HFFc6 (cell line): ENCODE results near the gene RBFA. TPM values are rescaled to one million over a fixed set of nuclear protein-coding genes. Genes with fewer than 3 reads are reported as not detected.

Experiments
- DNase-seq: peaks from one replicate; pipeline ENCODE4 v3.0.0-alpha.2; 2018
- H3K27ac Mint-ChIP-seq: 2 replicates; pipeline ENCODE4 v1.8.0; 2020; ENCODE audit warnings: mild to moderate bottlenecking, mixed read lengths
- H3K27me3 Mint-ChIP-seq: 2 replicates; pipeline ENCODE4 v1.8.0; 2021; ENCODE audit warnings: mild to moderate bottlenecking, moderate library complexity, mixed read lengths; ENCODE audit not compliant: insufficient read depth
- H3K36me3 Mint-ChIP-seq: 2 replicates; pipeline ENCODE4 v1.8.0; 2021; ENCODE audit warnings: low read depth, mixed read lengths
- H3K4me1 Mint-ChIP-seq: 2 replicates; pipeline ENCODE4 v1.8.0; 2020; ENCODE audit warnings: low read depth, mixed read lengths
- H3K4me3 Mint-ChIP-seq: 2 replicates; pipeline ENCODE4 v1.8.0; 2020; ENCODE audit warnings: mild to moderate bottlenecking, moderate library complexity, mixed read lengths
- H3K9me3 Mint-ChIP-seq: 2 replicates; pipeline ENCODE4 v1.8.0; 2020; ENCODE audit warnings: mild to moderate bottlenecking, mixed read lengths
- CTCF ChIP-seq: fragments of 200-600 bp; sonication (generic); IDR thresholded peaks from 2 replicates; pipeline ENCODE4 v1.5.0; 2021; ENCODE audit warnings: antibody characterized with exemption, mild to moderate bottlenecking
- total RNA-seq, 6 experiments: library from RNA; stranded (reverse); fragmentation: NEBNext Ultra II Directional; extraction: Animal tissue kit (Norgen Biotek cat#: 25700); gene quantifications; 2 replicates in 1 of 6; 3 replicates in 5 of 6; pipeline ENCODE4 v1.2.3, GENCODE V29; 2021

RBFA gene
- total RNA-seq, 6 experiments from 2014 or later, result 24.8 to 28.4 (median 27.2) TPM

- TF ChIP-seq CTCF, result no peak
- no peaks in the 10 kb centered on the region for H3K4me1 Mint-ChIP-seq
- H3K27me3 Mint-ChIP-seq, result peaks cover 6% of the 10 kb centered on the region; the same call in 1 of the 2 replicates
- no peaks in the 10 kb centered on the region for H3K9me3 Mint-ChIP-seq
- H3K4me3 Mint-ChIP-seq, result no peak overlapping the region
- no peak for DNase-seq
- no peak overlapping the region for H3K27ac Mint-ChIP-seq
- H3K36me3 Mint-ChIP-seq, result no peaks in the 10 kb centered on the region
Measured at GRCh38 chr18:80074697-80075096, 40.5 kb downstream of the RBFA start.

DNA sequence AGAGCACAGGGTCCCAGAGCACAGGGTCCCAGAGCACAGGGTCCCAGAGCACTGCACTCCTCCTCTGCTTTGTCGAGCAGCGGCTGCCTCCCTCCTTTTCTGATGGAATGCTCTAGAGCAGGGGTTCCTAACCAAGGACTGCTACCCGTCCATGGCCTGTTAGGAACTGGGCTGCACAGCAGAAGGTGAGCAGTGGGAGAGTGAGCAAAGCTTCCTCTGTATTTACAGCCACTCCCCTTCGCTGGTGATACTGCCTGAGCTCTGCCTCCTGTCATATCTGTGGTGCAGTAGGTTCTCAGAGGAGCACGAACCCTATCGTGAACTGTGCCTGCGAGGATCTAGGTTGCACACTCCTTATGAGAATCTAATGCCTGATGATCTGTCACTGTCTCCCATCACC is 41.7 kb downstream of the RBFA start:
- Mint-ChIP-seq H3K4me1 (no peaks in the 10 kb centered on the region), H3K4me3 (no peak overlapping the region), H3K9me3 (no peaks in the 10 kb centered on the region), H3K27ac (no peak overlapping the region), H3K27me3 (peaks cover 6% of the 10 kb centered on the region), H3K36me3 (no peaks in the 10 kb centered on the region)
- DNase-seq, result no peak
- no peak for TF ChIP-seq CTCF

- H3K36me3 Mint-ChIP-seq, result no peaks in the 10 kb centered on the region
- no peak for TF ChIP-seq CTCF
- no peak for DNase-seq
Measured at GRCh38 chr18:80076379-80076778, 42.1 kb downstream of the RBFA start.

GRCh38 chr18:80077873-80078272 is 43.6 kb downstream of the RBFA start:
- Mint-ChIP-seq H3K9me3 (no peaks in the 10 kb centered on the region), H3K36me3 (no peaks in the 10 kb centered on the region), H3K4me3 (no peak overlapping the region), H3K27ac (no peak overlapping the region), H3K4me1 (no peaks in the 10 kb centered on the region), H3K27me3 (peaks cover 15% of the 10 kb centered on the region)
- TF ChIP-seq CTCF, result no peak
- no peak for DNase-seq

More at GRCh38 chr18:80076379-80076778, 42.1 kb downstream of the RBFA start:
- Mint-ChIP-seq H3K4me1 (no peaks in the 10 kb centered on the region), H3K9me3 (no peaks in the 10 kb centered on the region), H3K27ac (no peak overlapping the region), H3K27me3 (peaks cover 9% of the 10 kb centered on the region), H3K4me3 (no peak overlapping the region)

Other genes starting within 250 kb of the RBFA start
- not detected for gene KCNG2, start 236.5 kb upstream of the RBFA start, total RNA-seq
- gene SLC66A2, start 82.8 kb upstream of the RBFA start, total RNA-seq, result 10 to 100 TPM; 26.6 to 41.2 (median 29.9) TPM
- gene HSBP1L1, start 69.8 kb upstream of the RBFA start, total RNA-seq, result 10 to 100 TPM; 20.7 to 25.6 (median 21.6) TPM
- gene TXNL4A, start 45.9 kb upstream of the RBFA start, total RNA-seq, result 100 to 1,000 TPM; 168 to 187 (median 174) TPM
- 10 to 100 TPM; 11.5 to 15.6 (median 14.3) TPM for gene ADNP2, start 74.8 kb downstream of the RBFA start, total RNA-seq
- gene PARD6G, start 213.1 kb downstream of the RBFA start, total RNA-seq, result under 1 TPM; 0.34 to 0.66 (median 0.50) TPM